GM19463 (cell line): ENCODE measurements around the gene IL18RAP.

Experiments
- ATAC-seq: cut with Tn5 transposase; IDR thresholded peaks from one replicate; pipeline ENCODE4 v1.9.1; 2021; ENCODE audit warnings: mild to moderate bottlenecking, moderate library complexity; ENCODE audit not compliant: unreplicated experiment

IL18RAP gene

GRCh38 chr2:102451968-102452367 is 29.0 kb downstream of the IL18RAP start:
- ATAC-seq = no peak

- no peak for ATAC-seq
These were observed 30.5 kb downstream of the IL18RAP start for GRCh38 chr2:102453501-102453900.

GRCh38 chr2:102455061-102455670 is 32.2 kb downstream of the IL18RAP start:
- ATAC-seq = no peak

- ATAC-seq = no peak
These were observed 37.5 kb downstream of the IL18RAP start for GRCh38 chr2:102460467-102460866.

GRCh38 chr2:102461188-102461587 is 38.2 kb downstream of the IL18RAP start:
- ATAC-seq = no peak

- no peak for ATAC-seq
These were observed 40.2 kb downstream of the IL18RAP start for GRCh38 chr2:102463160-102463559.

- ATAC-seq = no peak
These were observed 47.2 kb downstream of the IL18RAP start for GRCh38 chr2:102470168-102470567.

- no peak for ATAC-seq
These were observed 50.1 kb downstream of the IL18RAP start, which contains the start of gene SLC9A4 for GRCh38 chr2:102473020-102473419. SLC9A4 (plus strand) TSS chr2:102473226; CDS start chr2:102473760, 534 bp downstream.

- ATAC-seq = no peak
These were observed 50.7 kb downstream of the IL18RAP start for GRCh38 chr2:102473631-102474030.

GRCh38 chr2:102474785-102475184 is 51.8 kb downstream of the IL18RAP start:
- ATAC-seq = no peak

GRCh38 chr2:102478686-102479470 is 55.9 kb downstream of the IL18RAP start:
- no peak for ATAC-seq

GRCh38 chr2:102480285-102481195 is 57.6 kb downstream of the IL18RAP start:
- ATAC-seq = no peak

- no peak for ATAC-seq
These were observed 59.0 kb downstream of the IL18RAP start for GRCh38 chr2:102481931-102482330.

GRCh38 chr2:102483086-102483485 is 60.1 kb downstream of the IL18RAP start:
- ATAC-seq = no peak

GRCh38 chr2:102484310-102485061 is 61.5 kb downstream of the IL18RAP start:
- no peak for ATAC-seq

- no peak for ATAC-seq
These were observed 62.3 kb downstream of the IL18RAP start for GRCh38 chr2:102485147-102485785.

- ATAC-seq = no peak
These were observed 64.2 kb downstream of the IL18RAP start for GRCh38 chr2:102486941-102487702.

- no peak for ATAC-seq
These were observed 65.0 kb downstream of the IL18RAP start for GRCh38 chr2:102487761-102488462.

GRCh38 chr2:102489646-102490045 is 66.7 kb downstream of the IL18RAP start:
- ATAC-seq = no peak
